HG02678 (cell line): Measurements from ENCODE around the gene ABHD17B.
"Not testable (repeated sequence)": the region's sequence is repeated elsewhere in the genome, so short reads cannot be mapped to it uniquely, and the experiment has no call there.

Experiments
- ATAC-seq: cut with Tn5 transposase; IDR thresholded peaks from one replicate; pipeline ENCODE4 v1.9.1; 2021; ENCODE audit warnings: mild to moderate bottlenecking, moderate library complexity; ENCODE audit not compliant: unreplicated experiment

Gene ABHD17B

GRCh38 chr9:71916834-71917534 lies 6.0 kb upstream of the ABHD17B start:
- ATAC-seq, result peak; percentile 82

DNA sequence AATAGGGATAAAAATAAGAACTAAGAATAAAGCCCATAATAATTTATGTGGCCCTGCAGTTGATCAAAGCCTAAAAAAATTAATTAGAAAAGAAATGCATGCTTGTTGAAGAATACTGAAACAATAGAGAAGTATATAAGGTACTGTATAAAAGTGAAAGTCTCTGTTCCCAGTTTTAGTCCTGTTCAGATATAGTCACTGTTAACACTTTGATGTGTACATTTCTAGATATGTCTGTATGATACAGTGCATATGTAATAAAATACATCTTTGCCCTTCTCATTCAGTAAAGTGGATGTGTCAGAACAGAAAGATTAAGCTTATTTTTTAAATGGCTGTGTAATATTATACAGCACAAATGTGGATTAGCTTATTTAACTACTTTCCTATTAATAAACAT lies 4.5 kb upstream of the ABHD17B start:
- ATAC-seq, result no peak

- no peak for ATAC-seq
Observed at GRCh38 chr9:71911908-71912335, 929 bp upstream of the ABHD17B start.

- ATAC-seq, result peak; percentile 12
Observed at GRCh38 chr9:71910650-71911060, 338 bp downstream of the ABHD17B start.

GRCh38 chr9:71909887-71910649 lies 925 bp downstream of the ABHD17B start:
- ATAC-seq, result peak; percentile 7

DNA sequence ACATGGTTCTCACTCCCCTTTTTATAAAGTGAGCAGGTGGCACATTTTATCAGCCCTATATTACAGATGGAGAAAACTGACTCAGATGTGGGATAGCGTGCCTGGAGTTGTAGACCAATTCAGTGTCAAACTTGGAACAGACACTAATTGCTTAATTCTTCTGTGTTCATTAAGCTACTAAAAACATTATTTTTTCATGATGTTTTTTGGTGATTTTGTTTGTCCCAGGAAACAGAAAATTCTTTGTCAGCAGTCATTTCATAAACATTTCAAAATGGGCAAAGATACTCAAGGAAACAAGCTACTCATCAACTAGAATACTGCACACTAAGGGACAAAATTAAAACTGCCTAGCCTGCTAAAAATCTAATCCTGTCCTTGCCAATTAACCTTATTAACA lies 2.2 kb downstream of the ABHD17B start:
- no peak for ATAC-seq

DNA sequence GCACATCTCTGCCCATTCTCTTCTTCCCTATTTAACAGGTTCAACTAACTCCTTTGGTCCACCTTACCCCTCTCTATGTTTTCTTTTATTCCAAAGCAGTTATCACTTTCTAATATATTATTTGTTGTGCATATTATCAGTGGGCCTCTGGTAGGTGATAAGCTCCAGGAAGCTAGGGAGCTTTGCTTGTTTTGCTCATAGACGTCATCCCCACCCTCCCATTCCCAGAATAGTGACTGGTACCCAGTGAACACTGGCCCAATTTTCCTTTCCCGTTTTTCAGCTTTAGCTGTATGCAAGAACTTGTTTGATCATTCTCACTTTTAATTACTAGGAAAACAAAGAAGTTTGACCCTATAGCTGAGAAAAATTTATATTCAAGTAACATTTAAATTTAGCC lies 6.9 kb downstream of the ABHD17B start:
- no peak for ATAC-seq

- no peak for ATAC-seq
Observed at GRCh38 chr9:71901695-71902597, 9.0 kb downstream of the ABHD17B start.

GRCh38 chr9:71898756-71899155 lies 12.2 kb downstream of the ABHD17B start:
- not testable (repeated sequence) for ATAC-seq

DNA sequence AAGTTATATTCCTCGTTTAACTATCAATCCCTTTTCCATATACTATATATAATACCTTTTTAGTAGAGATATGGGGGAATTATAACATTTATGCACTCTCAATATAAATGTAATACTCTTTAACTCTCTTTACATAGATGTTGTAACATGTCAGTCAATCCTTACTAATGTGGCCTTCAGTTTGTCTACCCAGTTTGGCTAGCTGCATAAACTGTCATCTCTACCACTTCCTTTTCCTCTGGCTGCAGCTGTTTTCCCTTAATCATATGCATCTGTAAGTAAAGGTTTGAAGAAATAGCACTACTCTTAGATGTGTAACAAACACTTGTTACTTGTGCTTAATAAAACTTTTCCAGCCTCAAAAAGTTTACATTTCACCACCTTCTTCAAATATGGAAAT lies 13.4 kb downstream of the ABHD17B start:
- peak; percentile 68 for ATAC-seq

- no peak for ATAC-seq
Observed at GRCh38 chr9:71896761-71897160, 14.2 kb downstream of the ABHD17B start.

DNA sequence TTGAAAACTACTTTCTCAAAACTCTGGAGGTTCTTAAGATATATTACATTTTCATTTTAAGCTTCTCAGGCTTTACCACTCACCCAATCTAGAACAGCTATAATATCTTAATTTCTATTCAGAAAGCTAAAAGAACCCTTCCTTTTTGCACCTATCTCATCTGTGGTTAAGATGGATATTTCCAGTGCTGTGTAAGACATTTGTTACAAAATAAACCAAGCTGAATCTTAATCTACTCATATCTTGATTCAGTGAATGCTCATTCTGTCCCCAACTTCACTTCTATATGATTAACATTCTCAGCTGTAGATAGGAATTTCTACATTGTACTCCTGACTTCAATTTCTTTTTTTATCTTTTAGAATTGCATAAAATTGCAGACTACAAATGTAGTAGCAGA lies 15.0 kb downstream of the ABHD17B start:
- ATAC-seq, result no peak

DNA sequence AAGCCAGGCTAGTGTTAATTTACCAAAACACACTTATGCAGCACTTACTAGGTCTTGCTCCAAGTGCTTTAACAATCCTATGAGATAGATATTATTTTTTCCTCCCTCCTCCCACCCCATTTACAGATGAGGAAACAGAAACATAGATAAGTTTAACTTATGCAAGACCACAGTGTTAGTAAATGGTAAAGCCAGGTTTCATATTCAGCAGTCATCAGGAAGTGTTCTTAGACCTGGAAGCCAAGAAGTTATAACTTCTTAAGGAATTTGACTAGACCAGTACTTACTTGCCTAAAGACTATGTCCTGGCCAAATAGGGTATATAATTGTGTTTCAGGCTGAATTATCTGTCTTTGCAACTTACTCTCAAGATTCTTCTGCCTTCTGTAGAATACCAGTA lies 15.9 kb downstream of the ABHD17B start:
- peak; percentile 46 for ATAC-seq

- peak; percentile 49 for ATAC-seq
Observed at GRCh38 chr9:71891557-71892189, 19.3 kb downstream of the ABHD17B start.

GRCh38 chr9:71890042-71890679 lies 20.8 kb downstream of the ABHD17B start:
- ATAC-seq, result no peak

DNA sequence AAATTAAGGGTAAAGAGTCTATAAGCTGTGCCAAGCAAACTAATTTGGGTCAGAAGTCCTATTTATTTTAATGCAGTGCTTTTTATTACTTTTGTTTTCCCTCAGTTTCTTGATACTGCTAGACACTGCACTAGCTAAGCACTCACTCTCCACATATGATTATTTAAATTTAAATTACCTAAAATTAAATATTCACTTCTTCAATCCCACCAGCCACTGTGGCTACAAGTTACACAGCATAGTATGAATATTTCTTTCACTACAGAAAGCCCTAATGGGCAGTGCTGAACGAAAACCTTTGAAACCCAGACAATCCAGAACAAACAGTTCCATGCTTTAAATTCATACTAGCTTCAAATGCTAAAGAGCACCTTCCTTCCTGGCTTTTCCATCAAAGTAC lies 23.6 kb downstream of the ABHD17B start:
- ATAC-seq, result no peak

- no peak for ATAC-seq
Observed at GRCh38 chr9:71886541-71886940, 24.5 kb downstream of the ABHD17B start.

DNA sequence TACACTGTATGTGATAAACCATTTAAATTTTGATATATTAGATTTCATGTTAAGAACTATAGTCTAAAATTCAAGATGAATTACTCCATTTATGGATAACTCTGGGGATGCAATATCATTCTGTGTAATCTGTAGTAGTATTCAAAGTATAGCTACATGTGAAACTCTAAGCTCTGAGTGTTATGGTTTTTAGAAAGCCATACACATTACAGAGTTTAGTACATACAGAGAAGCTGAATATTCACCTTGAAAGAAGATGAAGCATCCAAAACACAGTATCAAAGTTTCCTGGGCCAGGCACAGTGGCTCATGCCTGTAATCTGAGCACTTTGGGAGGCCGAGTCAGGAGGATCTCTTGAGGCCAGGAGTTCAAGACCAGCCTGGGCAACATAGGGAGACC lies 25.0 kb downstream of the ABHD17B start:
- no peak for ATAC-seq

DNA sequence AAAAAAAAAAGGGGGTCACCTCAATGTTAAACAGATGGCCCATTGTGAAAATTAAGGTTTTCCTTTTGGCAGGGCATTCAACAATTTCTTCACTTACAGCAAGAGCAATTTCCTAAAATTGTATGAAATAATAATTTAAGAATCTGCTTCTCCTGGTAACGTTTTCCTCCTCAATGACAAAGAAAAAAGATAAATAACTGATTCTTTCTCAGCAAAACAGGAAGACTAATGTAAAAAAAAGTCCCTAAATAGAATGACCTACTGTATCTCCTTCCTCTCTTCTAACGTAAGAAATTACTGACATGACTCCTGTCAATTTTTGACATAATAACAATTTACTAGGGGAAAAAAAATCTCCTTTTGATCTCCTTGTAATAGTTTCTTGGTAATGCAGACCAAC lies 25.5 kb downstream of the ABHD17B start:
- no peak for ATAC-seq

- ATAC-seq, result no peak
Observed at GRCh38 chr9:71884005-71884404, 27.0 kb downstream of the ABHD17B start.
